Liver (tissue), 3 donors: ENCODE data around the gene PPP1R10.
A peak's percentile ranks its signal among the peaks of the same experiment; 100 is the strongest.

Experiments used
- CTCF ChIP-seq: fragments of 150-350 bp; IDR thresholded peaks from 2 replicates; pipeline ENCODE4 v1.5.1; 2017; ENCODE audit warnings: improper control_type of control experiment, low read depth, low read length; ENCODE audit not compliant: missing input control
- HNF4A ChIP-seq, 2 donors: conservative IDR thresholded peaks; 2 replicates each; pipeline ENCODE4 v1.6.1; 2016; ENCODE audit warnings: antibody characterized with exemption in 2 of 2, mild to moderate bottlenecking in 2 of 2
- HNF4G ChIP-seq: IDR thresholded peaks from 2 replicates; pipeline ENCODE4 v1.6.1; 2016; ENCODE audit warnings: antibody characterized with exemption
- JUND ChIP-seq, 2 donors: IDR thresholded peaks; 2 replicates each; pipeline ENCODE4 v1.6.1; 2016; ENCODE audit warnings: antibody characterized with exemption in 2 of 2
- MAX ChIP-seq: IDR thresholded peaks from 2 replicates; pipeline ENCODE4 v1.6.1; 2016; ENCODE audit warnings: antibody characterized with exemption
- RAD21 ChIP-seq, 2 donors: IDR thresholded peaks; 2 replicates each; pipeline ENCODE4 v1.6.1; 2016; ENCODE audit warnings: antibody characterized with exemption in 2 of 2, mild to moderate bottlenecking in 2 of 2
- REST ChIP-seq: IDR thresholded peaks from 2 replicates; pipeline ENCODE4 v1.6.1; 2016; ENCODE audit warnings: antibody characterized with exemption, mild to moderate bottlenecking
- TAF1 ChIP-seq: conservative IDR thresholded peaks from 2 replicates; pipeline ENCODE4 v1.6.1; 2016; ENCODE audit warnings: antibody characterized with exemption, mild to moderate bottlenecking
- YY1 ChIP-seq: IDR thresholded peaks from 2 replicates; pipeline ENCODE4 v1.6.1; 2016; ENCODE audit warnings: antibody characterized with exemption, mild to moderate bottlenecking
- TF ChIP-seq, protein P1 (sequence below): IDR thresholded peaks from 2 replicates; pipeline ENCODE4 v1.6.1; 2016; ENCODE audit warnings: antibody characterized with exemption
- TF ChIP-seq, protein P2 (sequence below): IDR thresholded peaks from 2 replicates; pipeline ENCODE4 v1.6.1; 2016; ENCODE audit warnings: antibody characterized with exemption
- donor health status: healthy.
- donor health status: healthy.

DNA sequence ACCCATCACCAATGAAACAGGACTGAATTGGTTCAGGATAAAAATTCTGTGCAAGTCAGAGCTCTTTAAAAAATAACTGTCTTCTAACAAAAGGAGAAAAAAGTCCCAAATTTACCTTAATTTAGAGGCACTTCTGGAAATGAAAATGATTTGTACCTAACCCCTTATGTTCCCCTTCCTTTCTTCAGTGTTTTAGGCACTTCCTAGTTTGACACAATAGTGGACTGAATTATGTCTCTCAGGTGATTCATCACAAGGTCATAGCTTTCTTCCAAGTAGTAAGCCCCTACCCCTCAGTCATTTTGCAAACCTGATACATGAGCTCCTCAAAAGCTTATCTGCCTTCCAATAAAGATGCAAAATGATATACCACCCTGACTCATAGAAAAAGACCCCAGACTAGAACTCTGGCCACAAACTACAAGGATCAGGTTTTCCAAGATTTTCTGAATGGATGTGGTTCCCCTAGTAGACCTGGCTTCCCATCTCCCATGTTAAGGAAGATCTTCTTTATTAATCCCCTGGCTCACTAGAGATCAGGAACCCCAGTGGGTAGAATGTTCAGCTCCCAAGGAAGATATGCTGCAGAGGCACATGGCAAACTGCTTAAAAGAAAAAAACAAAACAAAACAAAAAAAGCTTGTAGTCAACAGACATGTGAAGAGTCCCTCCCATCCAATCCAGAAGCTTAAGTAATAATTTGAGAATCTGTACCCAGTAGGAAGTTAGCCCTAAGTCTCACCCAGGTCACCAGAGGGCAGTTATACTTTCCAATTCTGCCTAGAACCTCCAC, 3.6 kb downstream of the PPP1R10 start:
- TF ChIP-seq CTCF, result no peak
- peak in 1 of 2 donors; percentile 26 for TF ChIP-seq JUND (IDR thresholded peaks at IDR 0.05)
- no peak for TF ChIP-seq REST
- TF ChIP-seq HNF4G, result no peak
- TF ChIP-seq RAD21 (IDR thresholded peaks at IDR 0.05), result no peak
- no peak for TF ChIP-seq MAX
- no peak for TF ChIP-seq TAF1
- TF ChIP-seq, protein P1, sequence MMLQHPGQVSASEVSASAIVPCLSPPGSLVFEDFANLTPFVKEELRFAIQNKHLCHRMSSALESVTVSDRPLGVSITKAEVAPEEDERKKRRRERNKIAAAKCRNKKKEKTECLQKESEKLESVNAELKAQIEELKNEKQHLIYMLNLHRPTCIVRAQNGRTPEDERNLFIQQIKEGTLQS, result no peak
- TF ChIP-seq, protein P2, sequence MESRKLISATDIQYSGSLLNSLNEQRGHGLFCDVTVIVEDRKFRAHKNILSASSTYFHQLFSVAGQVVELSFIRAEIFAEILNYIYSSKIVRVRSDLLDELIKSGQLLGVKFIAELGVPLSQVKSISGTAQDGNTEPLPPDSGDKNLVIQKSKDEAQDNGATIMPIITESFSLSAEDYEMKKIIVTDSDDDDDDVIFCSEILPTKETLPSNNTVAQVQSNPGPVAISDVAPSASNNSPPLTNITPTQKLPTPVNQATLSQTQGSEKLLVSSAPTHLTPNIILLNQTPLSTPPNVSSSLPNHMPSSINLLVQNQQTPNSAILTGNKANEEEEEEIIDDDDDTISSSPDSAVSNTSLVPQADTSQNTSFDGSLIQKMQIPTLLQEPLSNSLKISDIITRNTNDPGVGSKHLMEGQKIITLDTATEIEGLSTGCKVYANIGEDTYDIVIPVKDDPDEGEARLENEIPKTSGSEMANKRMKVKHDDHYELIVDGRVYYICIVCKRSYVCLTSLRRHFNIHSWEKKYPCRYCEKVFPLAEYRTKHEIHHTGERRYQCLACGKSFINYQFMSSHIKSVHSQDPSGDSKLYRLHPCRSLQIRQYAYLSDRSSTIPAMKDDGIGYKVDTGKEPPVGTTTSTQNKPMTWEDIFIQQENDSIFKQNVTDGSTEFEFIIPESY, result no peak
- TF ChIP-seq HNF4A (conservative IDR thresholded peaks at IDR 0.05), result no peak
- no peak for TF ChIP-seq YY1
